KOPT-K1 (cell line): ENCODE data around the gene NUTM2A.
"Not testable (repeated sequence)": the region's sequence is repeated elsewhere in the genome, so short reads cannot be mapped to it uniquely, and the experiment has no call there.

Experiments
- H3K27ac ChIP-seq: fragments of 200-600 bp; sonication (generic); 2 replicates; pipeline ENCODE4 v1.5.1; 2016; ENCODE audit warnings: antibody characterized with exemption, mild to moderate bottlenecking, low read depth, low read length; ENCODE audit not compliant: poor library complexity, severe bottlenecking
- H3K36me3 ChIP-seq: fragments of 200-600 bp; sonication (generic); 2 replicates; pipeline ENCODE4 v1.5.1; 2017; ENCODE audit warnings: antibody characterized with exemption, mild to moderate bottlenecking, low read length, moderate library complexity; ENCODE audit not compliant: insufficient read depth
- H3K9me3 ChIP-seq: fragments of 200-600 bp; sonication (generic); 2 replicates; pipeline ENCODE4 v1.5.1; 2017; ENCODE audit warnings: antibody characterized with exemption, low read length, mild to moderate bottlenecking; ENCODE audit not compliant: insufficient read depth, poor library complexity, severe bottlenecking

Gene NUTM2A

GRCh38 chr10:87222789-87223188 lies 2.5 kb upstream of the NUTM2A start:
- not testable (repeated sequence) for H3K9me3 ChIP-seq, H3K36me3 ChIP-seq, H3K27ac ChIP-seq

GRCh38 chr10:87228247-87228646 lies 3.0 kb downstream of the NUTM2A start:
- not testable (repeated sequence) for H3K27ac ChIP-seq, H3K9me3 ChIP-seq, H3K36me3 ChIP-seq

- not testable (repeated sequence) for H3K9me3 ChIP-seq
These were observed 4.0 kb downstream of the NUTM2A start for GRCh38 chr10:87229211-87229610.

GRCh38 chr10:87234854-87235253 lies 9.6 kb downstream of the NUTM2A start:
- H3K36me3 ChIP-seq, result not testable (repeated sequence)

More at GRCh38 chr10:87229211-87229610, 4.0 kb downstream of the NUTM2A start:
- not testable (repeated sequence) for H3K27ac ChIP-seq, H3K36me3 ChIP-seq

GRCh38 chr10:87237244-87237643 lies 12.0 kb downstream of the NUTM2A start:
- not testable (repeated sequence) for H3K36me3 ChIP-seq, H3K27ac ChIP-seq, H3K9me3 ChIP-seq

More at GRCh38 chr10:87234854-87235253, 9.6 kb downstream of the NUTM2A start:
- not testable (repeated sequence) for H3K9me3 ChIP-seq, H3K27ac ChIP-seq

GRCh38 chr10:87239346-87239808 lies 14.1 kb downstream of the NUTM2A start:
- H3K27ac ChIP-seq, H3K36me3 ChIP-seq, H3K9me3 ChIP-seq: not testable (repeated sequence)

GRCh38 chr10:87242192-87242591 lies 16.9 kb downstream of the NUTM2A start:
- not testable (repeated sequence) for H3K36me3 ChIP-seq, H3K27ac ChIP-seq, H3K9me3 ChIP-seq

GRCh38 chr10:87247335-87247734 lies 22.1 kb downstream of the NUTM2A start:
- not testable (repeated sequence) for H3K27ac ChIP-seq

GRCh38 chr10:87248818-87249353 lies 23.6 kb downstream of the NUTM2A start:
- H3K36me3 ChIP-seq, H3K27ac ChIP-seq, H3K9me3 ChIP-seq: not testable (repeated sequence)

More at GRCh38 chr10:87247335-87247734, 22.1 kb downstream of the NUTM2A start:
- not testable (repeated sequence) for H3K36me3 ChIP-seq, H3K9me3 ChIP-seq

- H3K36me3 ChIP-seq, result not testable (repeated sequence)
These were observed 55.6 kb downstream of the NUTM2A start for GRCh38 chr10:87280749-87281392.

More at GRCh38 chr10:87280749-87281392, 55.6 kb downstream of the NUTM2A start:
- H3K27ac ChIP-seq, H3K9me3 ChIP-seq: not testable (repeated sequence)
